ENCODE data around the gene ABR.

Gene ABR

DNA sequence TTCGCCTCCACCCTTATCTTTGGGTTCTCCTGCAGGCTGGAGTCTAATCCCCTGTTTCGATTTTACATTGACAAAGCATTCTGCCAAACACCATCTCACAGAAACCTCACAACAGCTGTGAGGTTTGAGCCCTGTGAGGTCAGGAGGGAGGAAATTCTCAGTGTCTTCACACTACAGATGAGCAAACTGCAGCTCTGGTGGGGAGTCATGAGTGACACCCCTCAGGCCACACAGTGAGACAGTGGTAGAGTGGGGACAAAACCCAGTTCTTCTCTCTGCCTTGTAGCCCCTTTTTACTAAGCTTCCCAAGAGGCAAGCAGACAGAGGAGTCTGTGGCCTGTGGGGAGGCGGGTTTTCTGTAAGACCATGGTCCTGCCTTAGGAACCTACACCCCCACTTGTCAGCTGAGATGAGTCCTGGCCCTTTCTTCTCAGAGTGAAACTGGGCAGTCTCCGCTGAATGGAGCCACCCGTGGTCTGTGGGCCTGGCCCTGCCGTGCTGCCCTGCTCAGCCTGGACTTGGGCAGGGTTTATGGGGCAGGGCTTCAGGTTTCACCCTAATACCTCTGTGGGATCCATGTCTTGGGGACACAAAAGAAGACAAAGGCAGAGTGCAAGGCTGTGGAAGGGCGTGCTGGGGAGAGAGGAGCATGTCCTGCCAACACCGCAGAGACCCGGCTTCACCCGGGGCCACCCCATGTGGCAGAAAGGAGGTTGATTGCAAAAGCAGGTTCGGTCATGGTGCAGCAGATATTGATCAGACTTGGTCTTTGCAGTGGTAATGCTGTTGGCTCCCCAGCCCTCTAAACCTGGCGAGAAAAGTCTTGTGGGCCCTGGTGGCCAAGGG, 59.0 kb downstream of the ABR start:
- Mint-ChIP-seq H3K4me3 (no peak overlapping the region), H3K27ac (no peak overlapping the region), H3K4me1 (ENCODE audit: low read depth) (peaks cover 45% of the 10 kb centered on the region), H3K9me3 (no peaks in the 10 kb centered on the region), H3K27me3 (no peaks in the 10 kb centered on the region), H3K36me3 (ENCODE audit: low read depth) (peaks cover 63% of the 10 kb centered on the region)
- intact Hi-C loops (cut with micrococcal nuclease), result no loop called here

DNA sequence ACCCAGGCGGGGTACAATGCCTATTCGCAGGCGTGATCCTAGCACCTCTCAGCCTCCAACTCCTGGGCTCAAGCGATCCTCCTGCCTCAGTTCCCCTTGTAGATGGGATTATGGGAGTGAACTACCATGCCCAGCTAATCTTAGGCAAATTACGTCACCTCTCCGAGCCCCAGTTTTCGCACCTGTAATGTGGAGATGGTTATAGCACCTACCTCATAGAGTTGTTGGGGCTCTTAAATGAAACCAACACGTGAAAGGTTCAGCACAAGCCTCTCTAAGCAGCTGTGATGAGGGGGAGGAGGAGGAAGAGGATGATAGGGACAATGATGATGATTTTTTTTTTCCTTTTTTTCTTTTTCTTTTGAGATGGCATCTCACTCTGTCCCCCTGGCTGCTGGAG, 59.9 kb downstream of the ABR start:
- Mint-ChIP-seq H3K4me1 (ENCODE audit: low read depth) (peaks cover 54% of the 10 kb centered on the region), H3K9me3 (no peaks in the 10 kb centered on the region), H3K4me3 (no peak overlapping the region), H3K36me3 (ENCODE audit: low read depth) (peaks cover 56% of the 10 kb centered on the region), H3K27me3 (no peaks in the 10 kb centered on the region), H3K27ac (no peak overlapping the region)
- intact Hi-C loops (cut with micrococcal nuclease), result no loop called here

DNA sequence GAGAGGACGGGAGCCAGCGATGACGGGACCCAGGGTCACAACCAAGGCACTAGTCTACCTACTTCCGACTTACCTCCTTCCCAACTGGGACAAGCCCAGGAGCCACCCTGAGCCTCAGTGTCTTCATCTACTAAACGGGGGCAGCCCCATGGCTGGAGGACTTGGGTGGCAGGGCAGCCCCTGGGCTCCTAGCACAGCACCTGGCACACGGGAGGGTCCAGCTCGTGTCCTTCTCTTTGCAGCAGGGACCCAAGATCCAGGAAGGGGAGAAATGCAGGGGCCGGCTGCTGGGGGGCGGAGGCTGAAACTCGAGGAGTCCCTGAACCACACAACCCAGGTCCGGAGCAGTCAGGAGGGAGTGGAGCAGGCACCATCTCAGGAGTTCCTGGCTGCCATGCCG, 63.2 kb downstream of the ABR start:
- peaks cover 56% of the 10 kb centered on the region for H3K4me1 Mint-ChIP-seq (ENCODE audit: low read depth)
- H3K27me3 Mint-ChIP-seq, result no peaks in the 10 kb centered on the region
- peaks cover 42% of the 10 kb centered on the region for H3K36me3 Mint-ChIP-seq (ENCODE audit: low read depth)
- intact Hi-C loops (cut with micrococcal nuclease), result no loop called here
- peak overlapping the region; percentile 80 for H3K27ac Mint-ChIP-seq
- no peak overlapping the region for H3K4me3 Mint-ChIP-seq
- H3K9me3 Mint-ChIP-seq, result no peaks in the 10 kb centered on the region

DNA sequence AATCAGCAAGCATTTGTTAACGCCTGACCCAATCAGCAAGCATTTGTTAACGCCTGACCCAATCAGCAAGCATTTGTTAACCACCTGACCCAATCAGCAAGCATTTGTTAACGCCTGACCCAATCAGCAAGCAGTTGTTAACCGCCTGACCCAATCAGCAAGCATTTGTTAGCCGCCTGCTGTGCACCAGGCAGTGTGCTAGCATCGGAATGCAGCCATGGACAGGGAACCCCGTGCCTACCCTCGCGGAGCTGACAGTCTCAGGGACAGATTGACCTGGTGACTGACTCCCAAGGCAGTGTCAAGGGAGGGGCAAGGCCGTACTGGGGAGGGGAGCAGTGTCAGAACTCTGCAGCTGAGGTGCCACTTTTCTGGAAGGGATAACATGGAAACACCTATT, 66.9 kb downstream of the ABR start:
- Mint-ChIP-seq H3K27me3 (no peaks in the 10 kb centered on the region), H3K36me3 (ENCODE audit: low read depth) (peaks cover 42% of the 10 kb centered on the region), H3K27ac (no peak overlapping the region), H3K4me1 (ENCODE audit: low read depth) (peaks cover 72% of the 10 kb centered on the region), H3K9me3 (no peaks in the 10 kb centered on the region), H3K4me3 (no peak overlapping the region)
- intact Hi-C loops (cut with micrococcal nuclease), result no loop called here

DNA sequence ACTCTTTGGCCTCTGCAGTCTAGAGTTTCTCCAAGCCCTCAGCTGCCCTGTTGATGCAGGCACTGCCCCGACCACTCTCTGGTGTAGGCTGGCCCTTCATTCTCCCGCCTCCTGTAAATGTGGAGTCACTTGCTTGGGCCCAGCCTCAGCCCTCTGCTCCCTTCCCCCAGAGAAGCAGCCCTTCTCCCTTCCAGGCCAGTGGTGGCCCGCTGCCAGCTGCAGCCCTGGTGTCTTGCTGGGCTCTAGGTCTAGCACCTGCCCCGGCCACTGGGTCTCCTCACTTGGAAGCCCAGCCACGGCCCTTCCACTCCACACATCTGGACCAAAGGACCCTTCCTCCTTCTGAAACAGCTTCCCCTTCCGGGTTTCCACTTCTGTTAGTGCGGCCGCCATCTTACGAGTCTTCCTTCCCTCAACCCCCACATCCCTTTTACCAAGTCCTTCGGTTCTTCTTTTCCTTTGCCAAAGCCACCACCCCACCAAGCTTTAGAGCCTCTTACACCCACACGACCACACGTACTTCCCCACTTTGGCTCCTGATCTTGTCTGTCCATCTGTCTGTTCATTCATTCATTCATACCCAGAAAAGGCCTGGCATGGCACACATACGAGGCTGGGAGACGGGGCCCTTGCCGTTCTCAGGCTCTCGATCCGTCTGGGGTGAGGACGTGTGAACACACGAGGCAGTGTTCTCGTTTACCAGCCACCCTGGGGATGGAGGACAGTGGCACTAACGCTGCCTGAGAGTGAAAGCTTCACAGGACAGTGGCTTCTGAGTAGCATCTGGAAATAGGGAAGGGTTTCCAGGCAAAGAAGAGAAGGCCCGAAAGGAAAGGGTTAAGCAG, 68.0 kb downstream of the ABR start:
- intact Hi-C loops (cut with micrococcal nuclease), result no loop called here
- peak overlapping the region; percentile 69 for H3K4me3 Mint-ChIP-seq
- peak overlapping the region; percentile 97 for H3K27ac Mint-ChIP-seq
- no peaks in the 10 kb centered on the region for H3K9me3 Mint-ChIP-seq
- H3K27me3 Mint-ChIP-seq, result no peaks in the 10 kb centered on the region
- H3K4me1 Mint-ChIP-seq (ENCODE audit: low read depth), result peaks cover 81% of the 10 kb centered on the region
- peaks cover 51% of the 10 kb centered on the region for H3K36me3 Mint-ChIP-seq (ENCODE audit: low read depth)

DNA sequence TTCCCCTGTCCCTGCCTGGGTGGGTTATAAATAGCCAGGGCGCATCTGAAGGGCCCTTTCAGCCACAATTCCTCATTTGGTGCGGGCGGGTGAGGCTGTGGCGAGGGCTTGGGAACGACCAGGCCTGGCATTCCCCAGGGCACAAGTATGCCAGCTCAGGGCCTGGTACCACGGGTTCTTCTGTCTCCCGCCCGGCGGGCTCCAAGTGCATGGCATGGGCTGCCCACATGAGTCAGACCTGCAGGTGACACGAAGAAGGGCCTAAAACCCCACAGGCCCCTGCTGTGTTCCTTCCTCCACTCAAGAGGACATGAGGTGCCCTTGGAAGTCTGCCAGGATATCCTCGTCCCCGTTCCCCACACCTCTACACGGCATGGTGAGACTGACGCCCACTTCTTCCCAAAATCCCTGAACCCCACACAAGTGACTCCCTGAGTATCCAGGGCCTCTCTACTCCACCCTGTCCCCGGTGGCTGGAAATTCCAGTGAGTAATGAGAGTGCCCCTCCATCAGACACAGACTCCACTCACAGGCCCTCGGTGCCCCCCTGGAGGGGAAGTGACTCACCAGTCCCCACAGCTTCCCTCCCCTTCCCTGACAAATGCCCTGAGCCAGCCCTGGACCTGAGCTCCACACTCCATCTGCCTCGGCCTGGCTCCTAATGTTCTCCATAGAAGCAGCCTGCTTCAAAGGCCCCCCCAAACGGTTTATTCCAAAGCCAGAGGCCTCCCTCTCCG, 68.8 kb downstream of the ABR start:
- Mint-ChIP-seq H3K9me3 (no peaks in the 10 kb centered on the region), H3K4me3 (peak overlapping the region; percentile 69), H3K27me3 (no peaks in the 10 kb centered on the region), H3K4me1 (ENCODE audit: low read depth) (peaks cover 81% of the 10 kb centered on the region), H3K27ac (peak overlapping the region; percentile 97), H3K36me3 (ENCODE audit: low read depth) (peaks cover 51% of the 10 kb centered on the region)
- intact Hi-C loops (cut with micrococcal nuclease), result no loop called here

DNA sequence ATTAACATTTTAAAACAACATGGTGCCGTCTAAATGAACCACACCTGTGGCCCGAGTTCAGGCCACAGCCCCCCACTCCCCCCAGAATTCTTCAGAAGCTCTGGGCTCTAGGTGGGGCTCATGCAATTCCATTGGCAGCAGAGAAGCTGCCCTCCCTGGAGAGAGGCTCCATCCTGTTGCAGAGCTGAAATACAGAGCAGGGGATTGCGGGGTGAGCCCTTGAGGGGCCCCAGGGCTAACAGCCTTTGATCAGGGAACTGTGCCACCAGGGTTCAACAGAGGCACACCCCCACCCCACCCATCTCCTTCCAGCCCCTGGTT, 69.3 kb downstream of the ABR start:
- Mint-ChIP-seq H3K4me1 (ENCODE audit: low read depth) (peaks cover 81% of the 10 kb centered on the region), H3K27me3 (no peaks in the 10 kb centered on the region), H3K9me3 (no peaks in the 10 kb centered on the region), H3K27ac (peak overlapping the region; percentile 97), H3K36me3 (ENCODE audit: low read depth) (peaks cover 56% of the 10 kb centered on the region), H3K4me3 (peak overlapping the region; percentile 94)
- intact Hi-C loops (cut with micrococcal nuclease), result no loop called here

DNA sequence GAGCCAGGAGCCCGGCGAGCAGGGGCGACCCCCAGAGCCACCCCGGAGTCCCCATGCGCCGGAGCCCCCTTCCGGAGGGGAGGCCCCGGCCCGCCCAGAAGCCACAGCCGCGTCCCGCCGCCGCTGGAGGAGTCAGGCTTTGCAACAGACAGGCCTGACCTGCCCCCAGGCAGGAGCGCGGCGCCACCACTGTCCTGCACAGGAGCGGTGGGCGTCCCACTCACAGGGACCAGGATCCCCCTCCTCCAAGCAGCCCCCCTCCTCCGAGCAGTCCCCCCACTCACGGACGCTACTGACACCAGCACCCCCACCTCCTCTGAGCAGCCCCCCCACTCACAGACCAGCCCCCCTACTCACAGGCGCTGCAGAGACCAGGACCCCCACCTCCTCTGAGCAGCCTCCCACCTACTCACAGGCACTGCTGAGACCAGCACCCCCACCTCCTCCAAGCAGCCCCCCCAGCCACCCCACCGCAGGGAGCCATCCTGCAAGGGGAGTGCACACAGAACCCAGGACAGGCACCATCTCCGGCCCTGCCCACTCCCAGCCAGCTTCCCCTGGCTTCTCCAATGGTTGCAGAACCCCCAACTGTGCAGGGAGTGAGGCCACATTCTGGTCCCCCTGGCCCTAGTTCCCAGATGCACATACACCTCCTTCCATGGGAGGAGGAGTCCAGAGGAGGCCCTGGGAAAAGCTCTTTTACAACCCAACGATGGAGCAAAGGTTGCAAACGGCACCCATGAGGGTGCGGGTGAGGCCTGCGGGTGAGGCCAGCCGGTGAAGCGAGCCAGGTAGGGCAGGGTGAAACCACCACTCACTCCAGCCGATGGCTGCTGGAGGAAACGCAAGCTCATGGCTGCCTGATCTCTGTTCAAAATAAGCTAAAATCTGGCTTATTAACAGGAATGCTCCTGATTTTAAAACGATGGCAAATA, 69.9 kb downstream of the ABR start:
- Mint-ChIP-seq H3K36me3 (ENCODE audit: low read depth) (peaks cover 59% of the 10 kb centered on the region), H3K4me1 (ENCODE audit: low read depth) (peaks cover 76% of the 10 kb centered on the region), H3K27me3 (no peaks in the 10 kb centered on the region), H3K27ac (peak overlapping the region; percentile 97), H3K9me3 (no peaks in the 10 kb centered on the region), H3K4me3 (peak overlapping the region; percentile 94)
- intact Hi-C loops (cut with micrococcal nuclease), result no loop called here

DNA sequence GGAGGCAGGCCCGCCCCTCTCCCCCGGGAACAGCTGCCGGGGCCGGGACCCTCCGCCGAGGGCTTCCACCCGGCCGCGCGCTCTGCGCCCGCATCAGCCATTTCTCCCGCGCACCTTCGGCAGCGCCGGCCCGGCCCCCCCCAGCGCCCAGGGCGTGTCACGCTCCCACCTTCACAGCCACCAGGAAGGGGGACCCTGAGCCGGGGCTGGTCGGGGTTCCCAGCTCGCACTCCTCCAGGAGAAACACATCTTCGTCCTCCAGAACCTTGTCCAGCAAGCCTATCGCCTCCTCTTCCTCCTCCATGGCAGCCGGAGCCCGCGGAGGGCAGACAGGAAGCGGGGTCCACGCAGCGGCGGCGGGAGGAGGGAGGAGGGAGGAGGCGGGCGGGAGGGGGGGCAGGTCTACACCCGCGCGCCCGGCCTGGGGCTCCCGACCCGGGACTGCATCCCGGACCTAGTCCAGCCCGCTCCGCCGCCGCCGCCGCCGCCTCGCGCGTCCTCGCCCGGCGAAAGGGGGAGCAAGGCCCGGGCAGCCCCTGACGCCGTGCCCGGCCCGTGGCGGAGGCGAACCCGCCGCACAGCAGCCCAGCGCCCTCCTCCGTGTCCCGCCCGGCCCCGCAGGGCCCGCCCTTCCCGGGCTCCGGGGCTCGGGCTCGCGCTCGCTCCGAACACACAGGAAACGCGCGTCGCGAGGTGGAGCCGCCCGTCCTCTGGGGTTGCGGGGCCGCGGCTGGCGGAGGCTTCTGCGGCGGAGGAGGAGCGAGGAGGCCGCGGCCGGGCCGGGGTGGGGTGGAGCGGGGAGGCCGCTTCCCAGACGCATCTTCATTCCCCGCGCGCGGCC, 70.8 kb downstream of the ABR start:
- H3K36me3 Mint-ChIP-seq (ENCODE audit: low read depth), result peaks cover 62% of the 10 kb centered on the region
- intact Hi-C loops (cut with micrococcal nuclease), result loop anchor here (1.0 kb wide), 1 partner anchor 11 kb away; no protein-coding TSS in a partner anchor
- H3K27me3 Mint-ChIP-seq, result no peaks in the 10 kb centered on the region
- H3K9me3 Mint-ChIP-seq, result no peaks in the 10 kb centered on the region
- H3K4me1 Mint-ChIP-seq (ENCODE audit: low read depth), result peaks cover 77% of the 10 kb centered on the region
- peak overlapping the region; percentile 97 for H3K27ac Mint-ChIP-seq
- H3K4me3 Mint-ChIP-seq, result peak overlapping the region; percentile 94

DNA sequence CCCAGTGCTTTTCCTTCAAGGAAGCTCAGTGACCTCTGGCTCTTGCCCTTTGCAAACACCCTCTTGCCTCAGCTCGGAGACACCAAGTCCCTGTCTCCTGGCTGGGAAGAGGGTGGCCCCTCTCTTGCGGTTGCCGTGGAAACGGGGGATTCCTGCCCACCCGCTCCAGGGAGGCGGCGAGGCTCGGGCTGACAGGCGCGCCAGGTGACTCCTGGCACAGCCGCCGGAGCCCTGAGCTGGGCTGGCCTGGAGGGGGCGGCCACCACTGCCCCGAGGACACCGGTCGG, 71.4 kb downstream of the ABR start:
- no peaks in the 10 kb centered on the region for H3K27me3 Mint-ChIP-seq
- intact Hi-C loops (cut with micrococcal nuclease), result loop anchor here (1.0 kb wide), 1 partner anchor 10 kb away; no protein-coding TSS in a partner anchor
- peaks cover 80% of the 10 kb centered on the region for H3K4me1 Mint-ChIP-seq (ENCODE audit: low read depth)
- peak overlapping the region; percentile 97 for H3K27ac Mint-ChIP-seq
- H3K4me3 Mint-ChIP-seq, result peak overlapping the region; percentile 94
- H3K36me3 Mint-ChIP-seq (ENCODE audit: low read depth), result peaks cover 67% of the 10 kb centered on the region
- H3K9me3 Mint-ChIP-seq, result no peaks in the 10 kb centered on the region

DNA sequence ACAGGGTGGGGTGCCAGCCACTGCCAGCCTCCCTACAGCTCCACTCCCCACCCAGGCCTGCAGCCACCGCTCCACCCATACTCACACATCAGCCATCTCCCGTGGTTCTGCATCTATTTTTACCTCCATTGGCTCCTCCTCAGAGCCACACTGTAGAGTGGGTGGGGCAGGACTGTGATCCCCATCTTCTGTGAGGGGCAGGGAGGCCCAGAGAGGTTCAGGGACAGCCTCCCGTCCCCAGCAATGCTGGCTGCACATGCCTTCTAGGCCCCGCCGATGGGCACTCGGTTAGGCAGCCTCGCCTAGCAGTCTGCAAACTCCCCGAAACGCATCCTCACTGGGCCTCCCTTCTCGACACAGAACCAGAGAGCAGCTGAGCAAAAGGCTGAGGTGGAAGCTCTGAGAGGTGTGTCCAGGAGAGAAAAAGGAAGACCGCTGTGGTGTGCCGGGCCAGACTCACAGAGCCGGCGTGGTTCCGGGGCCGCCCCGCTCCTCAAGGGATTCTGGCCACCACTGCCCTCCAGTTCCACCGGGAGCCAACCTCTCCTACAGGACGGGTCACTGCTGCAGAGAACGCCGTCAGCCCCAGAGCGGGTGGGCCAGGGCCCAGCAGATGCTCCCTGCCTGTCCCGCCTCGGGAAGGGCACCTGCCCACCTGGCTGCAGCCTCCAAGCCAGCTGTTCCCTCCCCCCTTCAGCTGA, 71.9 kb downstream of the ABR start:
- Mint-ChIP-seq H3K4me1 (ENCODE audit: low read depth) (peaks cover 78% of the 10 kb centered on the region), H3K9me3 (no peaks in the 10 kb centered on the region), H3K27ac (peak overlapping the region; percentile 97), H3K27me3 (no peaks in the 10 kb centered on the region), H3K36me3 (ENCODE audit: low read depth) (peaks cover 72% of the 10 kb centered on the region), H3K4me3 (peak overlapping the region; percentile 94)
- intact Hi-C loops (cut with micrococcal nuclease), result loop anchor here (1.0 kb wide), 1 partner anchor 10 kb away; no protein-coding TSS in a partner anchor

DNA sequence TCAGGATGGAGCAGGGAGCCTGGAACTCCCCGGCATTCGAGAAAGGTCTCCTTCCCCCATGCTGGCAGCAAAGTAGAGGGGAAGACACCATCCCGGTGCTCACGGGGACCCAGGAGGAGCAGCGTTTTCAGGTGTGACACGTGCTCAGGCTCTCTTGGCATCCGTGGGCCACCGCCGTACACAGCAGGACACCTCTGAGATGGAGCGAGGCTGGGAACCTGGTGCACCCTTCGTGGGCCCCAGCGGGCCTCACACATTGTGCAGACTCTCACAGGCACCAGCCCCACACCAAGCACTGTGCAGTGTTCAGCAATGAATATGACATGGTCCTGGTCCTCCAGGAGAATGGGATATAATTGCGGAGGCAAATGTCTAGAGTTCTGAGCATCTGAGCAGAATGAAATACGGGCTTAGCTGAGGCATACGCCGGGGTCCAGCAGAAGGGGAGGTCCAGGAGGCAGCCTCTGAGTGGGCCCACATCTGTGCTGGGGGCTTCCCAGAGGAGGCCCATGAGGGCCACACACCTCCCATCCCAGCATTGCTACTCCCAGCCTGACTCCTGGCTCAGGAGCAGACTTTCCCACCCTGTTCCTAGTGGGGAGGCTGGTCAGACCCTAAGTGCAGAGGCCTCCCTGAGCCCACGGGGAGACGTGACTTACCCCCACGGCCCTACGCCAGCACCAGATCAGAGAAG, 72.6 kb downstream of the ABR start:
- Mint-ChIP-seq H3K36me3 (ENCODE audit: low read depth) (peaks cover 79% of the 10 kb centered on the region), H3K27me3 (no peaks in the 10 kb centered on the region), H3K9me3 (no peaks in the 10 kb centered on the region), H3K4me1 (ENCODE audit: low read depth) (peaks cover 74% of the 10 kb centered on the region), H3K4me3 (peak overlapping the region; percentile 94), H3K27ac (peak overlapping the region; percentile 97)
- intact Hi-C loops (cut with micrococcal nuclease), result no loop called here

Data from dendritic cell treated with granulocyte-macrophage colony-stimulating factor and Interleukin-4, amounts not matched to agents 40 ng/mL and 50 ng/mL, for 4 days (primary cell).